ENCODE data around the gene CDON.

- TF ChIP-seq POLR2A (IDR thresholded peaks at IDR 0.05; ENCODE audit: low read depth, low read length) (no peak), POLR2AphosphoS5 (IDR thresholded peaks at IDR 0.05; ENCODE audit: low read depth, low read length) (no peak), TAF1 (IDR thresholded peaks at IDR 0.05; ENCODE audit: low read depth, low read length) (no peak), SPI1 (IDR thresholded peaks at IDR 0.05; ENCODE audit: low read depth, low read length) (no peak), POU2F2 (IDR thresholded peaks at IDR 0.05; ENCODE audit: low read depth, low read length) (no peak)
Measured at GRCh38 chr11:126024123-126024522, 38.5 kb downstream of the CDON start.

Data from GM12891 (cell line).